CD14-positive monocyte (primary cell): ENCODE measurements around the gene CTNNA3. TPM values are rescaled to one million over a fixed set of nuclear protein-coding genes. Genes with fewer than 3 reads are reported as not detected.

Experiments
- DNase-seq, 3 donors: peaks; one replicate each; pipeline ENCODE4 v3.0.0-alpha.2; 2011 to 2022
- H2AFZ ChIP-seq: 2 replicates; pipeline ENCODE4 v1.6.0; 2012; ENCODE audit warnings: mild to moderate bottlenecking, low read depth, low read length, inconsistent platforms; ENCODE audit not compliant: insufficient read depth, poor library complexity, severe bottlenecking
- H3K27ac ChIP-seq, 2 donors: 1 replicate in 1 of 2; 2 replicates in 1 of 2; pipeline ENCODE4 v1.5.1; 2012 to 2013; ENCODE audit warnings: low read length in 2 of 2, control low read depth in 1 of 2, inconsistent platforms in 1 of 2, low read depth in 1 of 2, mild to moderate bottlenecking in 1 of 2
- H3K27me3 ChIP-seq, 2 donors: one replicate each; pipeline versions ENCODE4 v1.6.0 to v1.6.1; 2011 to 2013; ENCODE audit warnings: low read length in 2 of 2; ENCODE audit not compliant: control insufficient read depth in 2 of 2, insufficient read depth in 2 of 2
- H3K36me3 ChIP-seq, 2 donors: replicated peaks in 1 of 2; 1 replicate in 1 of 2; 2 replicates in 1 of 2; pipeline versions ENCODE4 v1.5.1 to v1.6.1; 2012 to 2013; ENCODE audit warnings: low read length in 2 of 2, control low read depth in 1 of 2, inconsistent platforms in 1 of 2, mild to moderate bottlenecking in 1 of 2; ENCODE audit not compliant: insufficient read depth in 2 of 2, control insufficient read depth in 1 of 2
- H3K4me1 ChIP-seq, 2 donors: 1 replicate in 1 of 2; 2 replicates in 1 of 2; pipeline versions ENCODE4 v1.5.1 to v1.6.1; 2012 to 2013; ENCODE audit warnings: low read length in 2 of 2, control low read depth in 1 of 2, inconsistent platforms in 1 of 2, mild to moderate bottlenecking in 1 of 2, moderate library complexity in 1 of 2; ENCODE audit not compliant: insufficient read depth in 2 of 2, control insufficient read depth in 1 of 2
- H3K4me2 ChIP-seq: replicated peaks from 2 replicates; pipeline ENCODE3; 2012; ENCODE audit warnings: low read length, moderate library complexity, mild to moderate bottlenecking; ENCODE audit not compliant: poor library complexity, severe bottlenecking; ENCODE audit errors: extremely low read depth
- H3K4me3 ChIP-seq, 3 experiments: fragments of 200-600 bp in 1 of 3; sonication (generic) in 1 of 3; replicated peaks in 1 of 3; 1 replicate in 2 of 3; 2 replicates in 1 of 3; pipeline ENCODE4 v1.5.1; 2011 to 2013; ENCODE audit warnings: low read length in 3 of 3, mild to moderate bottlenecking in 3 of 3, control low read depth in 2 of 3, low read depth in 2 of 3, inconsistent platforms in 1 of 3, moderate library complexity in 1 of 3
- H3K79me2 ChIP-seq: 2 replicates; pipeline ENCODE4 v1.6.0; 2012; ENCODE audit warnings: mild to moderate bottlenecking, control low read depth, inconsistent platforms, low read length, moderate library complexity; ENCODE audit not compliant: insufficient read depth
- H3K9ac ChIP-seq: 2 replicates; pipeline ENCODE4 v1.6.0; 2017; ENCODE audit warnings: low read length, mild to moderate bottlenecking; ENCODE audit not compliant: insufficient read depth, poor library complexity, severe bottlenecking
- H3K9me3 ChIP-seq, 2 donors: replicated peaks in 1 of 2; 1 replicate in 1 of 2; 2 replicates in 1 of 2; pipeline versions ENCODE4 v1.5.1 to v1.6.1; 2012 to 2013; ENCODE audit warnings: low read length in 2 of 2, control low read depth in 1 of 2; ENCODE audit not compliant: control insufficient read depth in 1 of 2, insufficient read depth in 1 of 2
- H4K20me1 ChIP-seq: 2 replicates; pipeline ENCODE4 v1.6.0; 2012; ENCODE audit warnings: mild to moderate bottlenecking, low read length, control low read depth, moderate library complexity; ENCODE audit not compliant: insufficient read depth
- H3K27ac Mint-ChIP-seq, 7 donors: one replicate each; pipeline ENCODE4 v1.8.0; 2020; ENCODE audit warnings: mild to moderate bottlenecking in 7 of 7, mixed read lengths in 7 of 7, moderate library complexity in 6 of 7, inconsistent platforms in 2 of 7
- H3K27me3 Mint-ChIP-seq, 3 donors: one replicate each; pipeline ENCODE4 v1.8.0; 2021 to 2022; ENCODE audit warnings: low read depth in 3 of 3, mild to moderate bottlenecking in 3 of 3, mixed read lengths in 3 of 3, moderate library complexity in 3 of 3, inconsistent platforms in 1 of 3
- H3K36me3 Mint-ChIP-seq, 2 donors: one replicate each; pipeline ENCODE4 v1.8.0; 2020; ENCODE audit warnings: mixed read lengths in 2 of 2, inconsistent platforms in 1 of 2, mild to moderate bottlenecking in 1 of 2
- H3K4me1 Mint-ChIP-seq: one replicate; pipeline ENCODE4 v1.8.0; 2020; ENCODE audit warnings: mild to moderate bottlenecking, mixed read lengths
- H3K4me3 Mint-ChIP-seq, 2 donors: one replicate each; pipeline ENCODE4 v1.8.0; 2020; ENCODE audit warnings: mild to moderate bottlenecking in 2 of 2, mixed read lengths in 2 of 2, moderate library complexity in 1 of 2
- H3K9me3 Mint-ChIP-seq, 7 donors: one replicate each; pipeline ENCODE4 v1.8.0; 2020 to 2022; ENCODE audit warnings: mixed read lengths in 7 of 7, mild to moderate bottlenecking in 6 of 7, moderate library complexity in 6 of 7, inconsistent platforms in 2 of 7
- WGBS: methylation state at CpG from one replicate; pipeline ENCODE4 v1.1.5; 2013; ENCODE audit warnings: missing lambda C conversion rate; ENCODE audit not compliant: insufficient coverage; 5-methylcytosine and 5-hydroxymethylcytosine counted together
- intact Hi-C, 2 donors: fragments of 100-400 bp; cut with micrococcal nuclease; formaldehyde crosslinking; loops; one replicate each; pipeline versions ENCODE4 v1.15.0 to v1.15.1; 2023
- polyA plus RNA-seq, 3 donors: library from polyadenylated mRNA; depleted of rRNA in 1 of 3; unstranded in 2 of 3; stranded (reverse) in 1 of 3; fragments of 300-500 nt in 2 of 3; fragments of >200 nt in 1 of 3; fragmentation: Illumina TruSeq in 2 of 3; gene quantifications; 1 replicate in 2 of 3; 2 replicates in 1 of 3; pipeline ENCODE4 v1.2.3, GENCODE V29; 2012 to 2021
- TF ChIP-seq, protein P1 (sequence below): fragments of 200-600 bp; IDR thresholded peaks from one replicate; pipeline ENCODE4 v1.8.0; 2022; ENCODE audit warnings: antibody characterized with exemption, mild to moderate bottlenecking

CTNNA3 gene
- polyA plus RNA-seq, 3 donors = not detected

- Mint-ChIP-seq H3K9me3 (no peaks in the 10 kb centered on the region), H3K4me3 (no peak overlapping the region), H3K27me3 (no peaks in the 10 kb centered on the region), H3K4me1 (no peaks in the 10 kb centered on the region), H3K36me3 (no peaks in the 10 kb centered on the region), H3K27ac (no peak overlapping the region)
- Histone ChIP-seq H3K4me2 (no peak overlapping the region), H3K9me3 (no peaks in the 10 kb centered on the region), H2AFZ (no peak overlapping the region), H3K36me3 (no peaks in the 10 kb centered on the region), H3K27ac (no peak overlapping the region), H3K4me1 (no peaks in the 10 kb centered on the region), H4K20me1 (no peaks in the 10 kb centered on the region), H3K9ac (no peak overlapping the region), H3K27me3 (no peaks in the 10 kb centered on the region), H3K4me3 (no peak overlapping the region), H3K79me2 (no peaks in the 10 kb centered on the region)
- intact Hi-C loops = no loop called here
- TF ChIP-seq, protein P1, sequence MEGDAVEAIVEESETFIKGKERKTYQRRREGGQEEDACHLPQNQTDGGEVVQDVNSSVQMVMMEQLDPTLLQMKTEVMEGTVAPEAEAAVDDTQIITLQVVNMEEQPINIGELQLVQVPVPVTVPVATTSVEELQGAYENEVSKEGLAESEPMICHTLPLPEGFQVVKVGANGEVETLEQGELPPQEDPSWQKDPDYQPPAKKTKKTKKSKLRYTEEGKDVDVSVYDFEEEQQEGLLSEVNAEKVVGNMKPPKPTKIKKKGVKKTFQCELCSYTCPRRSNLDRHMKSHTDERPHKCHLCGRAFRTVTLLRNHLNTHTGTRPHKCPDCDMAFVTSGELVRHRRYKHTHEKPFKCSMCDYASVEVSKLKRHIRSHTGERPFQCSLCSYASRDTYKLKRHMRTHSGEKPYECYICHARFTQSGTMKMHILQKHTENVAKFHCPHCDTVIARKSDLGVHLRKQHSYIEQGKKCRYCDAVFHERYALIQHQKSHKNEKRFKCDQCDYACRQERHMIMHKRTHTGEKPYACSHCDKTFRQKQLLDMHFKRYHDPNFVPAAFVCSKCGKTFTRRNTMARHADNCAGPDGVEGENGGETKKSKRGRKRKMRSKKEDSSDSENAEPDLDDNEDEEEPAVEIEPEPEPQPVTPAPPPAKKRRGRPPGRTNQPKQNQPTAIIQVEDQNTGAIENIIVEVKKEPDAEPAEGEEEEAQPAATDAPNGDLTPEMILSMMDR = no peak
- no peak for DNase-seq
Observed at GRCh38 chr10:66284621-66285020, 1411.4 kb downstream of the CTNNA3 start.

DNA sequence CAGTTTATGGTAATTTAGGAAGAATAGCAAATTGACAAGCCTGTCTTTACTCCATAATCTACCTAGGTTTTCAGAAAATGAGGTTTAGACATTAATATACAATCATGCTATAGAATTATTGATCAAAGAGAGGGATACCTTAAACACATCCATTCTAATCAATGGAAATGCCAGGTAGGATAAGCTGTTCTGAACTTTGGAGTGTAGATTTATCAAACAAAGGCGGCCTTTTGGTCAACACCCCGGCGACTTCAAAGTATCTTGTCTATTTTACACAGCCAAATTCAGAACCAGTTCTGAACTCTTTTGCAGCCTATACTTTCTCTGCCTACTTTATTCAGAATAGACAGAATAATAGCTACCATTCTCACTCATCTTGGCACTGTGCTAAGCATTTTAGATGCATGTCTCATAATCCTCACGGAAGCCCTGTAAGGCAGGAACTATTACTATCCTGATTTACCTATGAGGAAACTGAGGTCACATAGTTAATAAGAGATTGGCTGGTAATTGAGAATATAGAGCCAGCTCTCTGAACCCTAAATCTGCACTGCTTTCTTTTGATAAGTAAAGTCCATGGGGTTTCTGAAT lies 1412.0 kb downstream of the CTNNA3 start:
- Histone ChIP-seq H3K4me2 (no peak overlapping the region), H3K9ac (no peak overlapping the region), H3K9me3 (no peaks in the 10 kb centered on the region), H3K27ac (no peak overlapping the region), H3K79me2 (no peaks in the 10 kb centered on the region), H2AFZ (no peak overlapping the region), H3K4me1 (no peaks in the 10 kb centered on the region), H4K20me1 (no peaks in the 10 kb centered on the region), H3K27me3 (no peaks in the 10 kb centered on the region), H3K36me3 (no peaks in the 10 kb centered on the region), H3K4me3 (no peak overlapping the region)
- no peak for DNase-seq
- WGBS = 82% methylated on average over 3 of the region's 4 CpGs
- Mint-ChIP-seq H3K27me3 (no peaks in the 10 kb centered on the region), H3K4me3 (no peak overlapping the region), H3K27ac (no peak overlapping the region), H3K9me3 (no peaks in the 10 kb centered on the region), H3K4me1 (no peaks in the 10 kb centered on the region), H3K36me3 (no peaks in the 10 kb centered on the region)
- TF ChIP-seq, protein P1 = no peak
- intact Hi-C loops = no loop called here
